ENCODE results near the gene SDHAF1.
A peak's percentile ranks its signal among the peaks of the same experiment; 100 is the strongest.

SDHAF1 gene

GRCh38 chr19:35959040-35959967, 35.7 kb upstream of the SDHAF1 start:
- no peak overlapping the region for H3K4me2 ChIP-seq (ENCODE audit: low read length)
- no peak overlapping the region for H3K4me3 ChIP-seq (ENCODE audit: low read depth, low read length, poor library complexity, severe bottlenecking)
- no peaks in the 10 kb centered on the region for H3K4me1 ChIP-seq (ENCODE audit: insufficient read depth, low read length, severe bottlenecking)
- H3K9me2 ChIP-seq (ENCODE audit: low read depth, low read length): no peaks in the 10 kb centered on the region
- H3K9ac ChIP-seq (ENCODE audit: low read length): no peak overlapping the region
- no peaks in the 10 kb centered on the region for H3K79me2 ChIP-seq (ENCODE audit: insufficient read depth, low read length)
- peaks cover 12% of the 10 kb centered on the region; the same call in 1 of the 2 replicates for H3K27me3 ChIP-seq (ENCODE audit: insufficient read depth, low read length)
- 0 out of 2 replicates have a peak, but pooled peaks cover 5% of the 10 kb centered on the region for H3K9me3 ChIP-seq (ENCODE audit: low read length)
- no peaks in the 10 kb centered on the region for H3F3A ChIP-seq (ENCODE audit: insufficient read depth, low read length)
- H3K27ac ChIP-seq (ENCODE audit: low read depth, low read length, poor library complexity, severe bottlenecking): no peak overlapping the region
- H2AFZ ChIP-seq (ENCODE audit: low read length): no peak overlapping the region
- H3K36me3 ChIP-seq (ENCODE audit: insufficient read depth, low read length): no peaks in the 10 kb centered on the region
- no peaks in the 10 kb centered on the region for H4K20me1 ChIP-seq (ENCODE audit: insufficient read depth, low read length)
- peak; percentile 27; the same call in 1 of the 2 replicates for TF ChIP-seq CTCF (IDR thresholded peaks at IDR 0.05; ENCODE audit: low read length)
- no peak for TF ChIP-seq EZH2 (IDR thresholded peaks at IDR 0.05; ENCODE audit: borderline replicate concordance, low read length)

GRCh38 chr19:35959968-35960320, 35.0 kb upstream of the SDHAF1 start:
- Histone ChIP-seq H3K4me2 (ENCODE audit: low read length) (no peak overlapping the region), H3K27me3 (ENCODE audit: insufficient read depth, low read length) (peaks cover 12% of the 10 kb centered on the region; the same call in 1 of the 2 replicates), H4K20me1 (ENCODE audit: insufficient read depth, low read length) (no peaks in the 10 kb centered on the region), H3K36me3 (ENCODE audit: insufficient read depth, low read length) (no peaks in the 10 kb centered on the region), H3K4me1 (ENCODE audit: insufficient read depth, low read length, severe bottlenecking) (no peaks in the 10 kb centered on the region), H3K9me2 (ENCODE audit: low read depth, low read length) (no peaks in the 10 kb centered on the region), H3F3A (ENCODE audit: insufficient read depth, low read length) (no peaks in the 10 kb centered on the region), H3K4me3 (ENCODE audit: low read depth, low read length, poor library complexity, severe bottlenecking) (no peak overlapping the region), H3K9me3 (ENCODE audit: low read length) (0 out of 2 replicates have a peak, but pooled peaks cover 5% of the 10 kb centered on the region), H2AFZ (ENCODE audit: low read length) (no peak overlapping the region), H3K79me2 (ENCODE audit: insufficient read depth, low read length) (no peaks in the 10 kb centered on the region), H3K9ac (ENCODE audit: low read length) (no peak overlapping the region), H3K27ac (ENCODE audit: low read depth, low read length, poor library complexity, severe bottlenecking) (no peak overlapping the region)
- TF ChIP-seq EZH2 (IDR thresholded peaks at IDR 0.05; ENCODE audit: borderline replicate concordance, low read length) (no peak), CTCF (IDR thresholded peaks at IDR 0.05; ENCODE audit: low read length) (no peak)

- Histone ChIP-seq H3K27me3 (ENCODE audit: insufficient read depth, low read length) (peaks cover 12% of the 10 kb centered on the region; the same call in 1 of the 2 replicates), H3K27ac (ENCODE audit: low read depth, low read length, poor library complexity, severe bottlenecking) (no peak overlapping the region), H3K9me3 (ENCODE audit: low read length) (0 out of 2 replicates have a peak, but pooled peaks cover 5% of the 10 kb centered on the region), H3K4me2 (ENCODE audit: low read length) (no peak overlapping the region), H3F3A (ENCODE audit: insufficient read depth, low read length) (no peaks in the 10 kb centered on the region), H3K79me2 (ENCODE audit: insufficient read depth, low read length) (no peaks in the 10 kb centered on the region), H3K9me2 (ENCODE audit: low read depth, low read length) (no peaks in the 10 kb centered on the region), H3K9ac (ENCODE audit: low read length) (no peak overlapping the region), H3K36me3 (ENCODE audit: insufficient read depth, low read length) (no peaks in the 10 kb centered on the region), H3K4me3 (ENCODE audit: low read depth, low read length, poor library complexity, severe bottlenecking) (no peak overlapping the region), H3K4me1 (ENCODE audit: insufficient read depth, low read length, severe bottlenecking) (no peaks in the 10 kb centered on the region), H4K20me1 (ENCODE audit: insufficient read depth, low read length) (no peaks in the 10 kb centered on the region), H2AFZ (ENCODE audit: low read length) (no peak overlapping the region)
- TF ChIP-seq EZH2 (IDR thresholded peaks at IDR 0.05; ENCODE audit: borderline replicate concordance, low read length) (no peak), CTCF (IDR thresholded peaks at IDR 0.05; ENCODE audit: low read length) (no peak)
These were observed 34.5 kb upstream of the SDHAF1 start for GRCh38 chr19:35960432-35960972.
